Psoas muscle (tissue), 8 donors: ENCODE results near the gene TUT7. TPM values are rescaled to one million over a fixed set of nuclear protein-coding genes. Genes with fewer than 3 reads are reported as not detected.
"Not testable (repeated sequence)": the region's sequence is repeated elsewhere in the genome, so short reads cannot be mapped to it uniquely, and the experiment has no call there.

Experiments used
- ATAC-seq, 4 donors: fragments of 200-7000 bp; cut with Tn5 transposase; one replicate each; pipeline ENCODE4 v1.9.1; 2020; ENCODE audit warnings: moderate library complexity in 3 of 4, mild to moderate bottlenecking in 2 of 4
- DNase-seq, 2 donors: peaks; one replicate each; pipeline ENCODE4 v3.0.0-alpha.2; 2020
- H3K27ac ChIP-seq: fragments of 200-600 bp; one replicate; pipeline ENCODE4 v1.8.0; 2022
- H3K27me3 ChIP-seq, 3 donors: fragments of 200-600 bp in 1 of 3; one replicate each; pipeline versions ENCODE4 v1.6.1 to v1.8.0; 2013 to 2022; ENCODE audit warnings: low read length in 2 of 3, mild to moderate bottlenecking in 2 of 3, moderate library complexity in 1 of 3; ENCODE audit not compliant: insufficient read depth in 3 of 3
- H3K36me3 ChIP-seq, 2 donors: fragments of 200-600 bp in 1 of 2; one replicate each; pipeline versions ENCODE4 v1.6.1 to v1.8.0; 2013 to 2022; ENCODE audit warnings: low read depth in 1 of 2, mild to moderate bottlenecking in 1 of 2, moderate library complexity in 1 of 2; ENCODE audit not compliant: insufficient read depth in 1 of 2
- H3K4me1 ChIP-seq: fragments of 200-600 bp; one replicate; pipeline ENCODE4 v1.8.0; 2022
- H3K4me3 ChIP-seq: fragments of 200-600 bp; one replicate; pipeline ENCODE4 v1.8.0; 2022; ENCODE audit warnings: mild to moderate bottlenecking
- H3K9me3 ChIP-seq: fragments of 200-600 bp; one replicate; pipeline ENCODE4 v1.8.0; 2022
- CTCF ChIP-seq: fragments of 200-600 bp; IDR thresholded peaks from one replicate; pipeline ENCODE4 v1.8.0; 2022; ENCODE audit warnings: antibody characterized with exemption
- WGBS, 3 donors: extraction: QIAGEN DNeasy Blood & Tissue Kit; methylation state at CpG; one replicate each; pipeline versions ENCODE4 v1.1.6 to v1.1.7; 2013; 5-methylcytosine and 5-hydroxymethylcytosine counted together
- intact Hi-C, 2 donors: fragments of 100-400 bp; cut with DNase I; formaldehyde crosslinking; loops; one replicate each; pipeline versions ENCODE4 v1.11.0 to v1.14.2; 2022
- polyA plus RNA-seq, 3 donors: library from polyadenylated mRNA; stranded (reverse); fragments of 200-250 nt; gene quantifications; one replicate each; pipeline ENCODE4 v1.2.3, GENCODE V29; 2013
- total RNA-seq, 4 donors: library from RNA; stranded (reverse); fragmentation: NEBNext Ultra II Directional in 2 of 4; extraction: Animal tissue kit (Norgen Biotek cat#: 25700) in 2 of 4; gene quantifications; one replicate each; pipeline versions ENCODE4 v1.2.1 to v1.2.4, GENCODE V29; 2021 to 2023
- donor health status: healthy with polysubstance abuse.
- donor health status: DM: no; HTN: no; CAD: no; lungs with moderate emphysema.
- donor health status: Bipolar disorder and iron deficiency.
- donor health status: healthy.
- donor health status: DM: yes; HTN: yes; CAD: no.
- donor health status: DM: no; HTN: no; CAD: no.
- donor health status: DM: no; HTN: no; CAD: no.
- donor health status: DM: yes; HTN: yes; CAD: no.

TUT7 gene
- total and polyA plus RNA-seq, 7 donors: 9.4 to 21.3 (median 15.5) TPM

GRCh38 chr9:86389628-86390027 is 35.4 kb upstream of the TUT7 start:
- Histone ChIP-seq H3K4me3 (no peak overlapping the region), H3K4me1 (no peaks in the 10 kb centered on the region), H3K27me3 (no peaks in the 10 kb centered on the region), H3K9me3 (no peaks in the 10 kb centered on the region), H3K36me3 (no peaks in the 10 kb centered on the region), H3K27ac (no peak overlapping the region)
- ATAC-seq (no peak), DNase-seq (no peak)
- 86 to 91% (median 88%) methylated on average over 4 of the region's 4 CpGs for WGBS, 3 donors
- intact Hi-C loops: no loop called here
- no peak for TF ChIP-seq CTCF

- ATAC-seq: no peak
- H3K4me3 ChIP-seq: no peak overlapping the region
- no peak for TF ChIP-seq CTCF
- no peak overlapping the region for H3K27ac ChIP-seq
- H3K4me1 ChIP-seq: no peaks in the 10 kb centered on the region
- H3K9me3 ChIP-seq: no peaks in the 10 kb centered on the region
- intact Hi-C loops: no loop called here
- H3K36me3 ChIP-seq: no peaks in the 10 kb centered on the region
- WGBS, 3 donors: 55 to 76% (median 58%) methylated on average over 3 of the region's 3 CpGs
- H3K27me3 ChIP-seq: no peaks in the 10 kb centered on the region
- DNase-seq: no peak
Observed at GRCh38 chr9:86387376-86387775, 33.2 kb upstream of the TUT7 start.

GRCh38 chr9:86383000-86383399 is 28.8 kb upstream of the TUT7 start:
- ATAC-seq, H3K4me1 ChIP-seq, intact Hi-C loops, H3K36me3 ChIP-seq, H3K4me3 ChIP-seq, H3K27me3 ChIP-seq, H3K9me3 ChIP-seq, DNase-seq, H3K27ac ChIP-seq: not testable (repeated sequence)
- WGBS, 3 donors: 77 to 86% (median 83%) methylated on average over 10 to 11 of the region's 11 CpGs

GRCh38 chr9:86376016-86376415 is 21.8 kb upstream of the TUT7 start:
- Histone ChIP-seq H3K27ac (no peak overlapping the region), H3K9me3 (no peaks in the 10 kb centered on the region), H3K36me3 (no peaks in the 10 kb centered on the region), H3K4me3 (no peak overlapping the region), H3K4me1 (no peaks in the 10 kb centered on the region), H3K27me3 (peaks cover 0 to 5% (median 0%) of the 10 kb centered on the region in 3 donors)
- no peak for ATAC-seq
- no peak for TF ChIP-seq CTCF
- intact Hi-C loops: no loop called here
- 88 to 96% (median 93%) methylated on average over 5 of the region's 5 CpGs for WGBS, 3 donors
- DNase-seq: no peak

GRCh38 chr9:86369810-86370209 is 15.6 kb upstream of the TUT7 start:
- DNase-seq: no peak
- no peaks in the 10 kb centered on the region for H3K36me3 ChIP-seq
- H3K4me3 ChIP-seq: no peak overlapping the region
- H3K27ac ChIP-seq: no peak overlapping the region
- H3K9me3 ChIP-seq: peaks cover 10% of the 10 kb centered on the region
- H3K27me3 ChIP-seq: no peaks in the 10 kb centered on the region
- no peaks in the 10 kb centered on the region for H3K4me1 ChIP-seq
- intact Hi-C loops: no loop called here
- TF ChIP-seq CTCF: no peak
- no peak for ATAC-seq
- WGBS, 3 donors: 75 to 83% (median 78%) methylated on average over 5 of the region's 5 CpGs
